HG02973 (cell line): Measurements from ENCODE around the gene ZBTB1.

Experiments
- ATAC-seq: cut with Tn5 transposase; IDR thresholded peaks from one replicate; pipeline ENCODE4 v1.9.1; 2021; ENCODE audit warnings: moderate library complexity; ENCODE audit not compliant: unreplicated experiment

The ZBTB1 gene

DNA sequence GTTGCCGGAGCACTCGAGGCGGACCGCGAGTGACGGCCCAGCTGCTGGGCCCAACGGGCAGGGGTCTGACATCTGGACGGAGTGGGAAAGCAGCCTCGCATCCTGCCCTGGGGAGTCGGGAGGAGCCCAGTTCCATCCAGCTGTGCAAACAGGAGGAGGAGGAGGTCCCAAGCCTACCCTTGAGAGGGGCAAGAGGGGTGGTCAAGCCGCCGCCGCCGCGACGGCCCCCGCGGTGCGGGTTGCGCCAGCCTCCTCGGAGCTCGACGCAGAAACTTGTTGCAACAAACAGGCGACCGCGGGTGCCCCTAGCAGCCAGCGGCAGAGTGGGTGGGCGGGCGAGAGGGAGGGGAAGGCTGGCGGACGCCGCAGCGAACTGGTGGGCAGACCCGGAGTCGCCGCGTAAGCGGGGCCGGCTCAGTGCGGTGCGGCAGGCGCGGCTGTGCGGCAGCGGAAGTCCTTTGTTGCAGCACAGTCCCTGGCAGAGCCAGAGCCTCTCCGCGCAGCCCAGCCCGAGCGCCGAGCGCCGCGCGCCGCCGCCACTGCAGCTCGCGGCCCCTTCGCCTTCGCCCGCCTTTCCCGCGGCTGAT, at the start of gene ZBTB1:
Gene ZBTB1 (plus strand): TSS at position 461 of the 587 bp plus-strand sequence. CDS start 16,735 bp downstream, outside the sequence.
- peak; percentile 23 for ATAC-seq

DNA sequence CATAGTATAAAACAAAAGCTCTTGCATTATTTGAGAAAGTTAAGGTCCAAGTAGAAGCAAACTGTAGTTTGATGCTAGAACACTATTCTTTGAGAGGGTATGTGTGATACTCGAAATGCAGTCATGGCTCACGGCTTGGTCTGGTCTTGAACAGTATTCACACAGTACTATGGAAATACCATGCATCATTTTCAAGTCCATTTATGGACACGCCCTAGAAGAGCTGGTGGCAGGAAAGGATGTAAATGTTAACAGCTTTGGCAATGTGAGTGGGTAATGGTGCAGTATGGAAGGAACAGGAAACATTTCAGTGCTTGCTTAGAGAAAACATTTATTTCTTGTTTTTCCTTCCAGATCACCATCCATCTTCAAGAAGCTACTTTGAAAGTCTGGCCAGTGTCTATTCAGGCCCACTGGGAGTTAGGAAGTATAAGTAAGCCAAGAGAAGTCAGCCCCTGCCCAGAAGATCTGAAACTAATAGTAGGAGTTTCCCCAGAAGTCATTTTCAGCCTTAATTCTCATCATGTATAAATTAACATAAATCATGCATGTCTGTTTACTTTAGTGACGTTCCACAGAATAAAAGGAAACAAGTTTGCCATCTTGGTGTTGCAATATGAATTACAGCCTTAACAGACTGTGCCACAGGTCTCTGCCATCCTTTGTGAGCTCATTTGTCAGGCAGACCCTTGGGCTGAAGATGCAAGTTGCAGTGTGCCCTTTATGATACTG, 45.0 kb upstream of the ZBTB1 start:
- ATAC-seq, result no peak

GRCh38 chr14:64461221-64461620, 43.3 kb upstream of the ZBTB1 start:
- ATAC-seq, result no peak

DNA sequence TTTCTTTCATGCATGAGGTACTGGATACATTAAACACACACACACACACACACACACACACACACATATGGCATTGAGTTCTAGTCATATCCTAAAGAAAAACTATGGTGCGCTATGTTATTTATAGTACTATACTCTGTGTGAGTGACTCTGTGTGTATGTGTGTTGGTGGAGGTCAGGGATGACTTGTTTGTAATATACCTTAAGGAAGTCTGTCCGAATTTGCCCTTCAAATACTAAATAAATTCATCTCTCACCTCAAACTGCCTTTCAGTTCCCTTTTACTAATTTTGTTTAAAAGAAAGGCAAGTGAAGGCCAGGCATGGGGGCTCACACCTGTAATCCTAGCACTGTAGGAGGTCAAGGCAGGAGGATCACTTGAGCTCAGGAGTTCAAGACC, 41.4 kb upstream of the ZBTB1 start:
- no peak for ATAC-seq

DNA sequence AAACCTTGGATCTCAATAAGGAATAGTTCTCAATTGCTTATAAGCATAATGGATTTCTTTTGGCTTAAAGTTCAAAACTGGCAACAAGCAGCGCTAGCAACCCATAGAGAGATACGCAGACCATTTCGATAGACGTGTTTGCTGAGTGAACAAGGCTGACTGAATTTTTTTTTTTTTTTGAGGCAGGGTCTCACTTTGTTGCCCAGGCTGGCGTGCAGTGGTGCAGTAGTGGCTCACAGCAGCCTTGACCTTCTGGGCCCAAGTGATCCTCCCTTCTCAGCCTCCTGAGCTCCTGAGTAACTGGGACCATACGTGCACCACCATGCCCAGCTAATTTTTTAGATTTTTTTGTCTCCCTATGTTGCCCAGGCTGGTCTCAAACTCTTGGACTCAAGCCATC, 40.7 kb upstream of the ZBTB1 start:
- ATAC-seq, result no peak

DNA sequence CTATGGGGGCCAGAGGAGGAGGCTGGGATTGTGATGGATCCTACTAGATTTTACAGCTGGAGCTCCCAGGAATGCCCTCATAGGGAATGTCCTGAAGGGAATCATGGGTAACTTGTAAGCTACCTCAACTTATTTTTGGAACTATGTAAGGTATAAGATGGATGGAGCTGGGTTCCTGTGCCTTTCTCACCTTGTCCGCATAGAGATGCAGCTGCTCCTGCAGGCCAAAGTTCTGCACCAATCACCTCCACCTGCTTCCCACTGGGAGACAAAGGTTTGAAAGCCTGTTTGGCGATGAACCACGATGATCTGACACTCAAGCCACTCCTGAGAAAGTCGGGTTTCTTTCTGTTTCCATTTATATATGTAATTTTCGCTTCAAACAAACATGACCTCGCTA, 39.9 kb upstream of the ZBTB1 start:
- peak; percentile 2 for ATAC-seq

GRCh38 chr14:64465191-64465822, 39.3 kb upstream of the ZBTB1 start, which contains the start of gene AKAP5:
Gene AKAP5, plus strand, starts transcription at chr14:64465499. Its CDS starts 2,896 bp downstream, at chr14:64468395.
- peak; percentile 64 for ATAC-seq

- no peak for ATAC-seq
Observed at GRCh38 chr14:64465831-64466554, 38.6 kb upstream of the ZBTB1 start.

DNA sequence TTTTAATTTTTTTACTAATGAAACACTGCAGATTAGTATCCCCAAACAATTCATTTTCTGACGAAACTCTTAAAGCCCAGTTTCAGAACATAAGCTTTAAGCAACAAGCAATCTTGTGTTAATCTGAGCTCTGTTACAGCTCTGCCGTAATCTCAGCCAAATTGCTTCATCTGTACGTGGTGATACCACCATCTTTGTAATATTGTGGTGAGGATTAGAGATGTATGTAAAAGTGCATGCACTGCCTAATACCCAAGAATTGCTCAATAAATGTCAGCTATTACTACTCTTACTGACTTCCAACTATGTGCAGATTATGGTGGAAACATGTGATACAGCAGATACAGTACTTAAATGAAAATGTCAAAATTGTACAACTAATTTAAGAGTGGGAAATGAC, 37.5 kb upstream of the ZBTB1 start:
- ATAC-seq, result no peak

DNA sequence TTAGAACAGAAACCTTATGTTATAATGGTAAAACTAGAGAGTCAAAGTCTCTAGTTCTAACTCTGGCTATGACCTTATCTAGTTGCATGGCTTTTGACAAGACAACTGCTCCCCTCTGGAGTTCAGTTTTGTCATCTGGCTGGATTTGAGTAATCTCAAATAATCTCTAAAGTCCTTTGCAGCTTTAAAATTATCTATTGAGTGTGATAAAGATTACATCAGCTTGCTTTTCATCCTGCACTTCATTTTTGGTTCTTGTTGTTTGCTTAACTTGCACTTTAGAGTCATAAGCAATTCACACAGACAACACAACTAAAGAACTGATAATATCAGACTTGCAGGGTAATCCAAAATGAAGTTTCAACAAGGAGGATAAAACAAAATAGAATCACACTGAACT, 37.0 kb upstream of the ZBTB1 start:
- no peak for ATAC-seq

DNA sequence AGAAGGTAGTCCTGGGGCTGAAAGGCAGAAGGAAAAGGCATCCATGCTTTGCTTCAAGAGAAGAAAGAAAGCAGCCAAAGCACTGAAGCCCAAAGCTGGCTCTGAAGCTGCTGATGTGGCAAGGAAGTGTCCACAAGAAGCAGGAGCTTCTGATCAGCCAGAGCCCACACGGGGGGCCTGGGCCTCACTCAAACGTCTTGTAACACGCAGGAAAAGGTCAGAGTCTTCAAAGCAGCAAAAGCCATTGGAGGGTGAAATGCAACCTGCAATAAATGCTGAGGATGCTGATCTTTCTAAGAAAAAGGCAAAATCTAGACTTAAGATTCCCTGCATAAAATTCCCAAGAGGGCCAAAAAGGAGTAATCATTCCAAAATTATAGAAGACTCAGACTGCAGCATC, 36.1 kb upstream of the ZBTB1 start:
- ATAC-seq, result no peak

DNA sequence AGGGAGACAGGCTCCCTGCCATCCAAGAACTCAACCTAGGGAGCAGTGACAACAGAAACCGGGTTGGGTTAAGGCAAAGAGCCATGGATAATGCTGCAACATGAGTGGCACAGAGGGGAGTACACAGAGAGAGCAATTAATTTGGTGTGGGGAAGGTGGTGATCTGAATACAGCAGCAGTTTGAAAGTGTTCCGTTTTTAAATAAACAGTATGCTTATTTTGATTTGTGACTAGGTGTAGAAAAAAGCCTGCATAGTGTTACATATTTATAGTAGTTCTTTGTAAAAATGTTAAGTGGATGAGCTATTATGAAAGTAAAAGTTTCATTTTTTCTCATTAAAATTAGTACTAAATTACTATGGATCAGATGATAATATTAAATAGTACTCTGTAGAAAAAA, 30.5 kb upstream of the ZBTB1 start:
- no peak for ATAC-seq

GRCh38 chr14:64474698-64475097, 29.9 kb upstream of the ZBTB1 start:
- no peak for ATAC-seq

- ATAC-seq, result no peak
Observed at GRCh38 chr14:64475585-64476273, 28.8 kb upstream of the ZBTB1 start.

DNA sequence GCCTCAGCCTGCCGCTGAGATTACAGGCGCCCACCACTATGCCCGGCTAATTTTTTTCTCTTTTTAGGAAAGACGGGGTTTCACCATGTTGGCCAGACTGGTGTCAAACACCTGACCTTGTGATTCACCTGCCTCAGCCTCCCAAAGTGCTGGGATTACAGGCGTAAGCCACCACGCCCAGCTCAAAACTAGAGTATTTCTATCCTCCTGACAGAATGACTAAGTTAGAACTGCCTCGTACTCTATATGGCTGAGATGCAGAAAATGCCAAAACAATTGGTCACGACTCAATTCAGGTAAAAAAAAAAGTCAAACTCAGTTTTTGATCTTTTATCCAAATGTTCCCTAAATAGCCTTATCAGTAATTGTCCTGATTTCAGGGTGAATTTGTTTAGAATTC, 28.1 kb upstream of the ZBTB1 start:
- no peak for ATAC-seq

DNA sequence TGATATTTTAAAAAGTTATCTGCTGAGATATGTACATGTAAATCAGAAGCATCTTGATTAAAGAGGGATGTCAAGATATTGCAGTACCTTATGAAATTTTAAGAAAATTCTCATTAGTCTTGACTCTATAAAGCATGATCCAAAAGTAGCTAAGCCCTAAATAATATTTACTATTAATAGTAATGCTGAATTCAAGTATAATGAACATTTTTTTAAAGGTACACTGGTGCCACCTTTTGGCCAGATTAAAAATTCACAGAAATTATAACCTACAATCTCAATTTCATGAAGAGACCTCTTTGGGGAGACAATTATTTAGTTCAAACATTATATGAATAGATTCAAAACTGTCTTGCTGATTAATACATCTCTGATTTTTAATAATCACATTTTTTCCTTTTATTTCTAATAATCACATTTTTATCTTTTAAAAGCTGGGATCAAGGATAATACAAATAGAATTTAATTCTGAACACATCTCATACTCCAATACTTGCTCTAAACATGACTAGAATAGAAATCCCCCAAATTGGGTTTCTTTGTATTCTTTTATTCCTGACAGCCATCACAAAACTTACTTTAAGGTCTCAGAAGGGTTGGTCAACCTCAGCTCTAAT, 25.8 kb upstream of the ZBTB1 start:
- no peak for ATAC-seq

DNA sequence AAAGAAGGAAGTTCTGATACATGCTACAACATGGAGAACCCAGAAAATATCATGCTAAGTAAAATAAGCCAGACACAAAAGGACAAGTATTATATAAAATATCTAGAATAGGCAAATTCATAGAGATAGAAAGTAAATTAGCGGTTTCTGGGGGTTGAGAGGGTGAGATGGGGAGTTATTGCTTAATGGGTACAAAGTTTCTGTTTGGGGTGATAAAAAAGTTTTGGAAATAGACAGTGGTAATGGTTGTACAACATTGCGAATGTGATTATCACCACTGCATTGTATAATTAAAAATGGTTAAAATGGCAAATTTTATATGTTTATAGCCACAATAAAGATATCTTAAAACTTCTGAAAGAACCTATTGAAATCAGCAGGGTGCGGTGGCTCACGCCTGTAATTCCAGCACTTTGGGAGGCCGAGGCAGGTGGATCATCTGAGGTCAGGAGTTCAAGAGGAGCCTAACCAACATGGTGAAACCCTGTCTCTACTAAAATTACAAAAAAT, 15.9 kb upstream of the ZBTB1 start:
- no peak for ATAC-seq

DNA sequence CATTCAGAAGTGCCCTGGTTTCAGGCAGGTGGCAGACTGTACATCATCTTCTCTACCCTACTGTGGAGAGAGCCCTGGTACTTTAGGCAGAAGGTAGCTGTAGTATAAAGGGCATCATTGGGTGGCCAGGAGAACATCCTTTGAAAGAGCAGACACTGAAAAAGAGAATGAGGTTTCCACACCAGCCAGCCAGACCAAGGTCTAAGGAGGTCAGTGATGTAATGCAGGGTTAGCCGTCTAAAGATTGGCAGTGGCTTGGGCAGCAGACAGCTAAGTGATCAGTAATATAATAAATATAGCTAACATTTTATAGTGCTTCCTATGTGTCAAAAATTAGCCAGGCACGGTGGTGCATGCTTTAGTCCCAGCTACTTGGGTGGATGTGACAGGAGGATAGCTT, 12.9 kb upstream of the ZBTB1 start:
- no peak for ATAC-seq

- no peak for ATAC-seq
Observed at GRCh38 chr14:64493455-64493854, 11.1 kb upstream of the ZBTB1 start.

DNA sequence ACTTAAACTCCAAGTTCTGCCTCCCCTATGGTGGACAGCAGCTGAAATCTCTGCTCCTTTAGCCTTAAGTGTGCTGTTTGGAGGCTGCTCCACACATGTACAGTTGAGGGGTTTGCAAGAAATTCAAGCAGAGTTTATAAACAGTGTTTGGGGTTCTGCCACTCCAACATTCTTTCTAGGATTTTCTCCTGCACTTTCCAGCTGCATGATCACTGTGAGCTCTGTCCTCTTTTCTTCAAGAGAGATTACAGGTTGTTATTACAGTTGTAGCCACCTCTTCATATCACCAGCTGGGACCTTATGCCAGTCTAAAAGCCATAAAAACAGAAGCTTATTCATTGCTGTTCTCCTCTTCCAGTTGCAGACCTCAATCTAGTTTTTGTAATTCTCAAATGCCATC, 9.3 kb upstream of the ZBTB1 start:
- ATAC-seq, result no peak
